22Rv1 (cell line): Measurements from ENCODE around the gene RBM7.

Experiments used
- H3K27ac ChIP-seq: fragments of 450-650 bp; 2 replicates; pipeline ENCODE4 v1.5.1; 2017
- CTCF ChIP-seq: fragments of 450-650 bp; IDR thresholded peaks from 2 replicates; pipeline ENCODE4 v1.5.1; 2017; ENCODE audit warnings: mild to moderate bottlenecking
- ZFX ChIP-seq: fragments of 450-650 bp; IDR thresholded peaks from 2 replicates; pipeline ENCODE4 v1.6.1; 2017; ENCODE audit warnings: antibody characterized with exemption, borderline replicate concordance

The RBM7 gene

GRCh38 chr11:114382509-114382908, 18.0 kb upstream of the RBM7 start:
- no peak overlapping the region for H3K27ac ChIP-seq
- TF ChIP-seq ZFX (no peak), CTCF (no peak)

GRCh38 chr11:114384487-114384886, 16.0 kb upstream of the RBM7 start:
- no peak overlapping the region for H3K27ac ChIP-seq
- no peak for TF ChIP-seq ZFX
- TF ChIP-seq CTCF: no peak

GRCh38 chr11:114386131-114386530, 14.3 kb upstream of the RBM7 start:
- H3K27ac ChIP-seq: no peak overlapping the region
- TF ChIP-seq CTCF (no peak), ZFX (no peak)

GRCh38 chr11:114386545-114386944, 13.9 kb upstream of the RBM7 start:
- no peak overlapping the region for H3K27ac ChIP-seq
- TF ChIP-seq CTCF: no peak
- TF ChIP-seq ZFX: no peak

- TF ChIP-seq ZFX: no peak
- TF ChIP-seq CTCF: no peak
- no peak overlapping the region for H3K27ac ChIP-seq
These were observed 7.5 kb upstream of the RBM7 start for GRCh38 chr11:114392735-114393667.

GRCh38 chr11:114395736-114396135, 4.7 kb upstream of the RBM7 start:
- H3K27ac ChIP-seq: no peak overlapping the region
- peak; percentile 39 for TF ChIP-seq CTCF
- no peak for TF ChIP-seq ZFX

GRCh38 chr11:114396916-114397315, 3.5 kb upstream of the RBM7 start:
- TF ChIP-seq ZFX (no peak), CTCF (no peak)
- no peak overlapping the region for H3K27ac ChIP-seq
